ENCODE data around the gene ROR2. TPM values are rescaled to one million over a fixed set of nuclear protein-coding genes. Genes with fewer than 3 reads are reported as not detected.

Gene ROR2
- total RNA-seq, 1 experiment from 2014 or later, result not detected

GRCh38 chr9:91775708-91776028 is 174.4 kb downstream of the ROR2 start:
- DNase-seq, result no peak
- Mint-ChIP-seq H3K27ac (ENCODE audit: unreplicated experiment) (no peak overlapping the region), H3K27me3 (ENCODE audit: unreplicated experiment) (peaks cover 81% of the 10 kb centered on the region), H3K36me3 (ENCODE audit: insufficient read depth, unreplicated experiment) (no peaks in the 10 kb centered on the region), H3K9me3 (ENCODE audit: low read depth, unreplicated experiment) (no peaks in the 10 kb centered on the region), H3K4me1 (ENCODE audit: low read depth, unreplicated experiment) (peaks cover 8% of the 10 kb centered on the region), H3K4me3 (ENCODE audit: low read depth, unreplicated experiment) (no peak overlapping the region)
- no TSS peak for BruUV-seq (replicated peaks)
- TF ChIP-seq, protein P1, sequence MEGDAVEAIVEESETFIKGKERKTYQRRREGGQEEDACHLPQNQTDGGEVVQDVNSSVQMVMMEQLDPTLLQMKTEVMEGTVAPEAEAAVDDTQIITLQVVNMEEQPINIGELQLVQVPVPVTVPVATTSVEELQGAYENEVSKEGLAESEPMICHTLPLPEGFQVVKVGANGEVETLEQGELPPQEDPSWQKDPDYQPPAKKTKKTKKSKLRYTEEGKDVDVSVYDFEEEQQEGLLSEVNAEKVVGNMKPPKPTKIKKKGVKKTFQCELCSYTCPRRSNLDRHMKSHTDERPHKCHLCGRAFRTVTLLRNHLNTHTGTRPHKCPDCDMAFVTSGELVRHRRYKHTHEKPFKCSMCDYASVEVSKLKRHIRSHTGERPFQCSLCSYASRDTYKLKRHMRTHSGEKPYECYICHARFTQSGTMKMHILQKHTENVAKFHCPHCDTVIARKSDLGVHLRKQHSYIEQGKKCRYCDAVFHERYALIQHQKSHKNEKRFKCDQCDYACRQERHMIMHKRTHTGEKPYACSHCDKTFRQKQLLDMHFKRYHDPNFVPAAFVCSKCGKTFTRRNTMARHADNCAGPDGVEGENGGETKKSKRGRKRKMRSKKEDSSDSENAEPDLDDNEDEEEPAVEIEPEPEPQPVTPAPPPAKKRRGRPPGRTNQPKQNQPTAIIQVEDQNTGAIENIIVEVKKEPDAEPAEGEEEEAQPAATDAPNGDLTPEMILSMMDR (IDR thresholded peaks at IDR 0.05; ENCODE audit: unreplicated experiment), result peak; percentile 31
- intact Hi-C loops (cut with micrococcal nuclease; ENCODE audit: unreplicated experiment), result loop anchor here (5.0 to 10.0 kb wide), 2 partner anchors 129 to 202 kb away; no protein-coding TSS in a partner anchor
- CTCF ChIA-PET, result no interaction called here

- peaks cover 8% of the 10 kb centered on the region for H3K4me1 Mint-ChIP-seq (ENCODE audit: low read depth, unreplicated experiment)
- BruUV-seq (replicated peaks), result no TSS peak
- intact Hi-C loops (cut with micrococcal nuclease; ENCODE audit: unreplicated experiment), result loop anchor here (5.0 to 10.0 kb wide), 2 partner anchors 130 to 202 kb away; no protein-coding TSS in a partner anchor
- no peak overlapping the region for H3K27ac Mint-ChIP-seq (ENCODE audit: unreplicated experiment)
- DNase-seq, result peak; percentile 70
- no peaks in the 10 kb centered on the region for H3K9me3 Mint-ChIP-seq (ENCODE audit: low read depth, unreplicated experiment)
- TF ChIP-seq, protein P1 (IDR thresholded peaks at IDR 0.05; ENCODE audit: unreplicated experiment), result peak; percentile 78
- CTCF ChIA-PET, result no interaction called here
- H3K4me3 Mint-ChIP-seq (ENCODE audit: low read depth, unreplicated experiment), result no peak overlapping the region
- peaks cover 86% of the 10 kb centered on the region for H3K27me3 Mint-ChIP-seq (ENCODE audit: unreplicated experiment)
- no peaks in the 10 kb centered on the region for H3K36me3 Mint-ChIP-seq (ENCODE audit: insufficient read depth, unreplicated experiment)
Measured at GRCh38 chr9:91775011-91775707, 174.9 kb downstream of the ROR2 start.

DNA sequence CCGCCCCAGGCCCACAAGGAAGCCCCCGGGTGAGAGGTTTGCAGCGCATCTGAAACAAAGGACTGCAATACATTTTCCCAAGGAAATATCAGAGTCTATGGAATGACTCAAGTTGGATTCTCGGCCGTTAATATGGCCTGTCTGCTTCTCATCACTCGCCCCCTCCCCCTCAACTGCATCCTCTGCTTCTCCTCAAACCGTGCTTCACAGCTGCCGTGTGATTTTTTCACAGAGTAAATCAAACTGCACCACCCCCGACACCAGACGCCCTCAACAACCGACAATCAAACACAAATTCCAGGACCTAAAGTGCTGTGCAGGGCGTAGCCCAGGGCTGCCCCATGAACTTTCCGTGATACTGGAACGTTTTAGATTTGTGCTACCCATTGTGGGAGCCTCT is 176.9 kb downstream of the ROR2 start:
- Mint-ChIP-seq H3K27me3 (ENCODE audit: unreplicated experiment) (peaks cover 98% of the 10 kb centered on the region), H3K4me1 (ENCODE audit: low read depth, unreplicated experiment) (peaks cover 8% of the 10 kb centered on the region), H3K9me3 (ENCODE audit: low read depth, unreplicated experiment) (no peaks in the 10 kb centered on the region), H3K4me3 (ENCODE audit: low read depth, unreplicated experiment) (no peak overlapping the region), H3K36me3 (ENCODE audit: insufficient read depth, unreplicated experiment) (no peaks in the 10 kb centered on the region), H3K27ac (ENCODE audit: unreplicated experiment) (no peak overlapping the region)
- TF ChIP-seq, protein P1 (IDR thresholded peaks at IDR 0.05; ENCODE audit: unreplicated experiment), result no peak
- no peak for DNase-seq
- intact Hi-C loops (cut with micrococcal nuclease; ENCODE audit: unreplicated experiment), result loop anchor here (10.0 kb wide), 1 partner anchor 132 kb away; no protein-coding TSS in a partner anchor
- CTCF ChIA-PET, result no interaction called here
- no TSS peak for BruUV-seq (replicated peaks)

GRCh38 chr9:91771864-91772263 is 178.2 kb downstream of the ROR2 start:
- BruUV-seq (replicated peaks), result no TSS peak
- Mint-ChIP-seq H3K9me3 (ENCODE audit: low read depth, unreplicated experiment) (no peaks in the 10 kb centered on the region), H3K27me3 (ENCODE audit: unreplicated experiment) (peaks cover 98% of the 10 kb centered on the region), H3K4me1 (ENCODE audit: low read depth, unreplicated experiment) (peaks cover 8% of the 10 kb centered on the region), H3K27ac (ENCODE audit: unreplicated experiment) (no peak overlapping the region), H3K4me3 (ENCODE audit: low read depth, unreplicated experiment) (no peak overlapping the region), H3K36me3 (ENCODE audit: insufficient read depth, unreplicated experiment) (no peaks in the 10 kb centered on the region)
- TF ChIP-seq, protein P1 (IDR thresholded peaks at IDR 0.05; ENCODE audit: unreplicated experiment), result no peak
- intact Hi-C loops (cut with micrococcal nuclease; ENCODE audit: unreplicated experiment), result loop anchor here (10.0 kb wide), 1 partner anchor 133 kb away; no protein-coding TSS in a partner anchor
- CTCF ChIA-PET, result interaction anchor here (1.8 to 2.1 kb wide), 2 partner anchors 13 to 857 kb away, joined by 6 to 9 read pairs; no protein-coding TSS in a partner anchor
- no peak for DNase-seq
